Panc1 (cell line): Measurements from ENCODE around the gene SCART1. TPM values are rescaled to one million over a fixed set of nuclear protein-coding genes. Genes with fewer than 3 reads are reported as not detected.

Source experiments
- ATAC-seq: fragments of 200-7000 bp; cut with Tn5 transposase; 2 replicates; pipeline ENCODE4 v1.9.1; 2020; ENCODE audit warnings: mild to moderate bottlenecking, moderate library complexity
- BruUV-seq: library from RNA; stranded (reverse); fragments of 400-500 nt; replicated peaks from 2 replicates; lab custom pipeline; 2021; lab: Mats Ljungman, UMichigan
- CTCF ChIA-PET: fragments of 300-600 bp; sonication (Branson Sonifier 250); formaldehyde crosslinking; loops from one replicate; lab custom pipeline; 2022; ENCODE audit warnings: antibody characterized with exemption; lab: Charles Lee
- POLR2A ChIA-PET: fragments of 300-600 bp; sonication (Branson Sonifier 250); formaldehyde crosslinking; loops from one replicate; lab custom pipeline; 2022; ENCODE audit warnings: antibody characterized with exemption; lab: Charles Lee
- DNase-seq: peaks from one replicate; pipeline ENCODE4 v3.0.0-alpha.2; 2010; ENCODE audit warnings: low read depth, low spot score
- H3K27ac ChIP-seq: 2 replicates; pipeline ENCODE4 v1.5.1; 2011; ENCODE audit warnings: mild to moderate bottlenecking, low read length, inconsistent platforms
- H3K27me3 ChIP-seq: fragments of 200-500 bp; sonication (Bioruptor generic); 2 replicates; pipeline ENCODE4 v1.6.0; 2014; ENCODE audit warnings: low read length, inconsistent platforms; ENCODE audit not compliant: control insufficient read depth, insufficient read depth
- H3K36me3 ChIP-seq: fragments of 200-500 bp; sonication (Bioruptor generic); 2 replicates; pipeline ENCODE4 v1.5.1; 2014; ENCODE audit warnings: inconsistent platforms, mild to moderate bottlenecking, low read length, moderate library complexity; ENCODE audit not compliant: control insufficient read depth, insufficient read depth
- H3K4me1 ChIP-seq: 2 replicates; pipeline ENCODE4 v1.5.1; 2011; ENCODE audit warnings: inconsistent platforms, mild to moderate bottlenecking, low read length, moderate library complexity; ENCODE audit not compliant: control insufficient read depth, insufficient read depth
- H3K4me3 ChIP-seq, 2 experiments: 2 replicates each; pipeline ENCODE4 v1.5.1; 2011 to 2012; ENCODE audit warnings: low read depth in 2 of 2, low read length in 2 of 2, mild to moderate bottlenecking in 2 of 2, inconsistent platforms in 1 of 2, moderate library complexity in 1 of 2
- H3K9me3 ChIP-seq: fragments of 200-500 bp; sonication (Bioruptor generic); 2 replicates; pipeline ENCODE4 v1.5.1; 2014; ENCODE audit warnings: low read depth, mild to moderate bottlenecking, inconsistent platforms, low read length, moderate library complexity; ENCODE audit not compliant: control insufficient read depth, insufficient read depth
- POLR2AphosphoS5 ChIP-seq: IDR thresholded peaks from 2 replicates; pipeline ENCODE4 v1.6.1; 2012; ENCODE audit warnings: mild to moderate bottlenecking, low read depth, low read length, moderate library complexity
- REST ChIP-seq, 2 experiments: IDR thresholded peaks; 2 replicates each; pipeline ENCODE4 v1.6.1; 2011 to 2012; ENCODE audit warnings: low read depth in 2 of 2, control low read depth in 1 of 2, low read length in 1 of 2, mild to moderate bottlenecking in 1 of 2, moderate library complexity in 1 of 2; ENCODE audit not compliant: insufficient read depth in 1 of 2
- SIN3A ChIP-seq: IDR thresholded peaks from 2 replicates; pipeline ENCODE4 v1.6.1; 2012; ENCODE audit warnings: low read depth, mild to moderate bottlenecking, low read length, moderate library complexity, borderline replicate concordance; ENCODE audit not compliant: insufficient read depth
- TCF7L2 ChIP-seq: IDR thresholded peaks from 2 replicates; pipeline ENCODE4 v1.6.1; 2011; ENCODE audit warnings: mild to moderate bottlenecking, low read depth, low read length, inconsistent platforms
- in situ Hi-C: cut with HindIII; loops from 2 replicates; pipeline ENCODE4 v1.10.0; 2016; ENCODE audit warnings: low sequenced_read_pairs, low pct_unique_long_range_greater_than_20kb
- intact Hi-C: fragments of 100-400 bp; cut with micrococcal nuclease; formaldehyde crosslinking; loops from one replicate; pipeline ENCODE4 v1.10.0; 2022; ENCODE audit not compliant: unreplicated experiment
- total RNA-seq: library from RNA; stranded (reverse); gene quantifications from one replicate; pipeline ENCODE4 v1.2.1, GENCODE V29; 2021; ENCODE audit not compliant: unreplicated experiment
- TF ChIP-seq, protein P1 (sequence below): fragments of 450-650 bp; IDR thresholded peaks from 2 replicates; pipeline ENCODE4 v1.5.1; 2017; ENCODE audit warnings: mild to moderate bottlenecking

SCART1 gene
- total RNA-seq, 1 experiment from 2014 or later, result 0.57 TPM

DNA sequence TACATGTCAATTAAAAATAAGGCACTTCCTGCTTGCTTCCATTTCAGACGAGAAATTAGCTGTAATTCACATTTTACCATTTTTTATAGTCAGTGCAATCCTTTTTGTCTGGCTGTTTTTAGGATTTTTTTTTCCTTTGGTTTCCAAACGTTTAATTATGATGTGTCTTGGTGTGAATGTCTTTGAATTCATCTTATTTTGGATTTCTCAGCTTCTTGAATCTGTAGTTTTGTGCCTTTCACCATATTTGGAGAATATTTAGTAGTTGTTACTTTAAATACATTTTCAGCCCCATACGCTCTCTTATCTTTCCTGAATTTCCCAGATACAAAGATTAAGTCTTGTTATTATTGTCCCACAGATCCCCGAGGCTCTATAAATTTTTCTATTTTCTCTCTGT is 2.4 kb upstream of the SCART1 start:
- no TSS peak for BruUV-seq
- H3K36me3 ChIP-seq, result no peaks in the 10 kb centered on the region
- intact Hi-C loops, result no loop called here
- ATAC-seq (no peak), DNase-seq (no peak)
- no peaks in the 10 kb centered on the region for H3K4me1 ChIP-seq
- H3K27me3 ChIP-seq, result no peaks in the 10 kb centered on the region; the same call in 1 of the 2 replicates
- no peak overlapping the region for H3K4me3 ChIP-seq
- TF ChIP-seq TCF7L2, result no peak
- TF ChIP-seq SIN3A, result no peak
- no peak for TF ChIP-seq POLR2AphosphoS5
- in situ Hi-C loops, result no loop called here
- POLR2A ChIA-PET, result no interaction called here
- no peak overlapping the region for H3K27ac ChIP-seq
- peaks cover 19% of the 10 kb centered on the region; the same call in 1 of the 2 replicates for H3K9me3 ChIP-seq
- CTCF ChIA-PET, result interaction anchor here (1.2 kb wide), 1 partner anchor 12 kb away, joined by 3 read pairs; no protein-coding TSS in a partner anchor

DNA sequence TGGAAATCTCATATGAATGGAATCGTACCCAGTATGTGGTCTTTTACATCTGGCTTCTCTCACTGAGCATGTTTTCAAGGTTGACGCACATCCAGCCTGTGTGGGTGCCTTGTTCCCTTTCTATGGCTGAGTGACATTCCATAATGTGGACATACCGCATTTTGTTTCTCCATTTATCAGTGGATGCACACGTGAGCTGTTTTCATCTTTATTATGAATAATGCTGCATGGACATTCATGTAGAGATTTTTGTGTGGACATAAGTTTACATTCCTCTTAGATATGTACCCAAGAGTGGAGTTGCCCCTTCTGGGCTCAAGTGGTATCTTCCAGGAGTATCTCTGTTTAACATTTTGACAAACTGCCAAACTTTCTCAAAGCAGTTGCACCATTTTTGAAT is 1.3 kb upstream of the SCART1 start:
- no peak overlapping the region for H3K27ac ChIP-seq
- DNase-seq (no peak), ATAC-seq (no peak)
- H3K9me3 ChIP-seq, result peaks cover 16% of the 10 kb centered on the region; the same call in 1 of the 2 replicates
- in situ Hi-C loops, result no loop called here
- POLR2A ChIA-PET, result no interaction called here
- TF ChIP-seq, protein P1, sequence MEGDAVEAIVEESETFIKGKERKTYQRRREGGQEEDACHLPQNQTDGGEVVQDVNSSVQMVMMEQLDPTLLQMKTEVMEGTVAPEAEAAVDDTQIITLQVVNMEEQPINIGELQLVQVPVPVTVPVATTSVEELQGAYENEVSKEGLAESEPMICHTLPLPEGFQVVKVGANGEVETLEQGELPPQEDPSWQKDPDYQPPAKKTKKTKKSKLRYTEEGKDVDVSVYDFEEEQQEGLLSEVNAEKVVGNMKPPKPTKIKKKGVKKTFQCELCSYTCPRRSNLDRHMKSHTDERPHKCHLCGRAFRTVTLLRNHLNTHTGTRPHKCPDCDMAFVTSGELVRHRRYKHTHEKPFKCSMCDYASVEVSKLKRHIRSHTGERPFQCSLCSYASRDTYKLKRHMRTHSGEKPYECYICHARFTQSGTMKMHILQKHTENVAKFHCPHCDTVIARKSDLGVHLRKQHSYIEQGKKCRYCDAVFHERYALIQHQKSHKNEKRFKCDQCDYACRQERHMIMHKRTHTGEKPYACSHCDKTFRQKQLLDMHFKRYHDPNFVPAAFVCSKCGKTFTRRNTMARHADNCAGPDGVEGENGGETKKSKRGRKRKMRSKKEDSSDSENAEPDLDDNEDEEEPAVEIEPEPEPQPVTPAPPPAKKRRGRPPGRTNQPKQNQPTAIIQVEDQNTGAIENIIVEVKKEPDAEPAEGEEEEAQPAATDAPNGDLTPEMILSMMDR, result no peak
- TF ChIP-seq REST (IDR thresholded peaks at IDR 0.05; ENCODE audit: insufficient read depth in 1 of 2, low read depth in 2 of 2, low read length in 1 of 2), result no peak
- no peak for TF ChIP-seq POLR2AphosphoS5
- no peak for TF ChIP-seq SIN3A
- TF ChIP-seq TCF7L2, result no peak
- no peaks in the 10 kb centered on the region for H3K36me3 ChIP-seq
- CTCF ChIA-PET, result no interaction called here
- no peaks in the 10 kb centered on the region for H3K4me1 ChIP-seq
- no peaks in the 10 kb centered on the region; the same call in 1 of the 2 replicates for H3K27me3 ChIP-seq
- intact Hi-C loops, result no loop called here
- no TSS peak for BruUV-seq
- no peak overlapping the region for H3K4me3 ChIP-seq

- CTCF ChIA-PET, result no interaction called here
- BruUV-seq, result no TSS peak
- H3K9me3 ChIP-seq, result no peaks in the 10 kb centered on the region
- no peak overlapping the region for H3K4me3 ChIP-seq
- ATAC-seq (no peak), DNase-seq (no peak)
- no peaks in the 10 kb centered on the region; the same call in 1 of the 2 replicates for H3K27me3 ChIP-seq
- POLR2A ChIA-PET, result no interaction called here
- H3K27ac ChIP-seq, result no peak overlapping the region
- intact Hi-C loops (no loop called here), in situ Hi-C loops (no loop called here)
- H3K4me1 ChIP-seq, result no peaks in the 10 kb centered on the region
- TF ChIP-seq, protein P1, result no peak
- TF ChIP-seq POLR2AphosphoS5 (no peak), TCF7L2 (no peak), REST (IDR thresholded peaks at IDR 0.05; ENCODE audit: insufficient read depth in 1 of 2, low read depth in 2 of 2, low read length in 1 of 2) (no peak), SIN3A (no peak)
- H3K36me3 ChIP-seq, result no peaks in the 10 kb centered on the region
Measured at GRCh38 chr10:133454204-133454893, 604 bp downstream of the SCART1 start.
